OCI-LY7 (cell line): Measurements from ENCODE around the gene CHST11.

Experiments used
- CTCF ChIP-seq: fragments of 200-600 bp; sonication (generic); conservative IDR thresholded peaks from 2 replicates; pipeline ENCODE4 v1.5.1; 2014; ENCODE audit warnings: mild to moderate bottlenecking, antibody characterized with exemption, low read length, moderate library complexity, mixed read lengths
- EZH2phosphoT487 ChIP-seq: fragments of 200-600 bp; sonication (generic); IDR thresholded peaks from 2 replicates; pipeline ENCODE4 v1.6.1; 2018; ENCODE audit warnings: low read depth, borderline replicate concordance, mild to moderate bottlenecking, mixed run types, antibody characterized with exemption, low read length, moderate library complexity, mixed read lengths

- no peak for TF ChIP-seq CTCF
- no peak for TF ChIP-seq EZH2phosphoT487
Observed at GRCh38 chr12:104479123-104479662, 22.4 kb downstream of the CHST11 start.
